H1 (cell line): ENCODE results near the gene UGT1A9. TPM values are rescaled to one million over a fixed set of nuclear protein-coding genes. Genes with fewer than 3 reads are reported as not detected.
A peak's percentile ranks its signal among the peaks of the same experiment; 100 is the strongest.

Experiments used
- CTCF ChIA-PET: fragments of 300-600 bp; sonication (Branson Sonifier 250); formaldehyde crosslinking; loops from one replicate; lab custom pipeline; 2021; ENCODE audit not compliant: partially characterized antibody; lab: Charles Lee
- POLR2A ChIA-PET: fragments of 300-600 bp; sonication (Branson Sonifier 250); formaldehyde crosslinking; loops from one replicate; lab custom pipeline; 2021; ENCODE audit warnings: inconsistent platforms; ENCODE audit not compliant: partially characterized antibody; lab: Charles Lee
- DNase-seq, 2 experiments: peaks; one replicate each; pipeline versions ENCODE4 v3.0.0 to v3.0.0-alpha.2; 2010 to 2022; ENCODE audit warnings: low spot score in 2 of 2, low read depth in 1 of 2, mixed read lengths in 1 of 2
- FAIRE-seq: peaks from 2 replicates; lab custom pipeline; 2011; peaks lifted over from hg19 to GRCh38; lab: Jason Lieb, UNC
- H2AFZ ChIP-seq: 2 replicates; pipeline ENCODE4 v1.8.1; 2012; ENCODE audit warnings: low read length, inconsistent platforms
- H2AK5ac ChIP-seq: 2 replicates; pipeline ENCODE4 v1.6.1; 2013; ENCODE audit warnings: low read depth, low read length
- H2BK120ac ChIP-seq: replicated peaks from 2 replicates; pipeline ENCODE3; 2013; ENCODE audit warnings: low read depth, low read length, inconsistent platforms
- H2BK12ac ChIP-seq: 2 replicates; pipeline ENCODE4 v1.6.1; 2013; ENCODE audit warnings: low read depth, low read length
- H2BK15ac ChIP-seq: 2 replicates; pipeline ENCODE4 v1.6.1; 2013; ENCODE audit warnings: low read length
- H2BK20ac ChIP-seq: 2 replicates; pipeline ENCODE4 v1.6.1; 2013; ENCODE audit warnings: low read length
- H2BK5ac ChIP-seq: 2 replicates; pipeline ENCODE4 v1.6.1; 2013; ENCODE audit warnings: low read depth, low read length
- H3K14ac ChIP-seq: 2 replicates; pipeline ENCODE4 v1.6.1; 2013; ENCODE audit warnings: inconsistent platforms; ENCODE audit not compliant: insufficient read length
- H3K18ac ChIP-seq: 2 replicates; pipeline ENCODE4 v1.6.1; 2013; ENCODE audit warnings: low read length; ENCODE audit errors: extremely low read depth
- H3K23ac ChIP-seq: 2 replicates; pipeline ENCODE4 v1.6.1; 2013; ENCODE audit warnings: inconsistent platforms; ENCODE audit not compliant: insufficient read length
- H3K23me2 ChIP-seq: 2 replicates; pipeline ENCODE4 v1.6.1; 2013; ENCODE audit warnings: low read depth, low read length
- H3K27ac ChIP-seq: 2 replicates; pipeline ENCODE4 v1.6.1; 2011; ENCODE audit warnings: low read depth, low read length, inconsistent platforms
- H3K27me3 ChIP-seq, 4 experiments: replicated peaks in 1 of 4; 1 replicate in 1 of 4; 2 replicates in 3 of 4; pipeline versions ENCODE4 v1.6.1 to v1.8.1; 2011 to 2013; ENCODE audit warnings: low read length in 3 of 4, mild to moderate bottlenecking in 3 of 4, inconsistent platforms in 2 of 4, mixed read lengths in 2 of 4, moderate library complexity in 1 of 4; ENCODE audit not compliant: control insufficient read depth in 3 of 4, insufficient read depth in 3 of 4; ENCODE audit errors: extremely low read depth in 1 of 4
- H3K36me3 ChIP-seq, 4 experiments: 2 replicates each; pipeline versions ENCODE4 v1.6.1 to v1.8.1; 2011 to 2013; ENCODE audit warnings: mild to moderate bottlenecking in 4 of 4, low read length in 3 of 4, moderate library complexity in 2 of 4, control low read depth in 1 of 4, inconsistent platforms in 1 of 4; ENCODE audit not compliant: insufficient read depth in 4 of 4, control insufficient read depth in 2 of 4
- H3K4ac ChIP-seq: replicated peaks from 2 replicates; pipeline ENCODE3; 2013; ENCODE audit warnings: low read length, low read depth, mixed read lengths, inconsistent platforms; ENCODE audit not compliant: insufficient read length
- H3K4me1 ChIP-seq, 4 experiments: replicated peaks in 1 of 4; 1 replicate in 1 of 4; 2 replicates in 3 of 4; pipeline versions ENCODE4 v1.6.1 to v1.8.1; 2011 to 2013; ENCODE audit warnings: low read length in 3 of 4, inconsistent platforms in 2 of 4, mixed read lengths in 1 of 4; ENCODE audit not compliant: insufficient read depth in 4 of 4, control insufficient read depth in 3 of 4
- H3K4me2 ChIP-seq, 2 experiments: 2 replicates each; pipeline versions ENCODE4 v1.6.1 to v1.8.1; 2011 to 2013; ENCODE audit warnings: low read depth in 2 of 2, low read length in 2 of 2, control low read depth in 1 of 2, inconsistent platforms in 1 of 2, mild to moderate bottlenecking in 1 of 2; ENCODE audit not compliant: insufficient read depth in 1 of 2
- H3K4me3 ChIP-seq, 4 experiments: fragments of 200-600, 300-600 bp in 1 of 4; sonication (generic), shearing (Covaris generic), sonication (Bioruptor Twin) in 1 of 4; 2 replicates each; pipeline versions ENCODE4 v1.5.1 to v1.8.1; 2011 to 2016; ENCODE audit warnings: low read length in 4 of 4, low read depth in 3 of 4, control low read depth in 2 of 4, inconsistent platforms in 2 of 4, mild to moderate bottlenecking in 2 of 4, mixed read lengths in 1 of 4, moderate library complexity in 1 of 4; ENCODE audit not compliant: insufficient read depth in 2 of 4; ENCODE audit errors: extremely low read depth in 1 of 4
- H3K56ac ChIP-seq: replicated peaks from 2 replicates; pipeline ENCODE3; 2013; ENCODE audit warnings: low read depth, mild to moderate bottlenecking, mixed read lengths, low read length, inconsistent platforms; ENCODE audit not compliant: insufficient read length
- H3K79me1 ChIP-seq: 2 replicates; pipeline ENCODE4 v1.6.1; 2013; ENCODE audit warnings: low read depth, low read length, control low read depth
- H3K79me2 ChIP-seq, 2 experiments: 2 replicates each; pipeline versions ENCODE4 v1.6.1 to v1.8.1; 2012 to 2013; ENCODE audit warnings: low read length in 2 of 2, mild to moderate bottlenecking in 2 of 2, inconsistent platforms in 1 of 2; ENCODE audit not compliant: insufficient read depth in 2 of 2, control insufficient read depth in 1 of 2
- H3K9ac ChIP-seq, 4 experiments: replicated peaks in 1 of 4; 1 replicate in 1 of 4; 2 replicates in 3 of 4; pipeline versions ENCODE4 v1.6.1 to v1.8.1; 2011 to 2013; ENCODE audit warnings: low read depth in 3 of 4, low read length in 3 of 4, control low read depth in 2 of 4, mild to moderate bottlenecking in 2 of 4, moderate library complexity in 2 of 4, inconsistent platforms in 1 of 4; ENCODE audit errors: extremely low read depth in 1 of 4
- H3K9me3 ChIP-seq, 2 experiments: 2 replicates each; pipeline versions ENCODE4 v1.6.1 to v1.8.1; 2012 to 2013; ENCODE audit warnings: mild to moderate bottlenecking in 2 of 2, moderate library complexity in 2 of 2, control low read depth in 1 of 2, inconsistent platforms in 1 of 2, low read depth in 1 of 2, low read length in 1 of 2, mixed read lengths in 1 of 2; ENCODE audit not compliant: insufficient read depth in 2 of 2
- H4K20me1 ChIP-seq, 2 experiments: replicated peaks in 1 of 2; 2 replicates each; pipeline versions ENCODE3 to v1.8.1; 2011 to 2013; ENCODE audit warnings: inconsistent platforms in 2 of 2, low read length in 2 of 2, mild to moderate bottlenecking in 1 of 2; ENCODE audit not compliant: insufficient read depth in 2 of 2, control insufficient read depth in 1 of 2
- H4K5ac ChIP-seq: 2 replicates; pipeline ENCODE4 v1.6.1; 2013; ENCODE audit warnings: low read length, low read depth, mixed read lengths, inconsistent platforms; ENCODE audit not compliant: insufficient read length
- H4K8ac ChIP-seq: 2 replicates; pipeline ENCODE4 v1.8.0; 2013; ENCODE audit warnings: mild to moderate bottlenecking, moderate library complexity, low read length, inconsistent platforms; ENCODE audit not compliant: insufficient read depth; ENCODE audit errors: extremely low read depth
- H4K91ac ChIP-seq: replicated peaks from 2 replicates; pipeline ENCODE3; 2013; ENCODE audit warnings: low read length, mixed read lengths, inconsistent platforms; ENCODE audit not compliant: insufficient read length
- ASH2L ChIP-seq: fragments of 200-600, 300-600 bp; sonication (generic); IDR thresholded peaks from one replicate; pipeline ENCODE4 v1.7.1; 2017; ENCODE audit warnings: low read length
- BCL11A ChIP-seq, 2 experiments: IDR thresholded peaks; one replicate each; pipeline ENCODE4 v1.6.1; 2011; ENCODE audit warnings: low read depth in 2 of 2, low read length in 2 of 2, mild to moderate bottlenecking in 2 of 2
- CBX8 ChIP-seq: fragments of 300-800, 300-1000 bp; sonication (generic); IDR thresholded peaks from 2 replicates; pipeline ENCODE4 v1.7.1; 2016; ENCODE audit warnings: low read depth, low read length, borderline replicate concordance
- CHD2 ChIP-seq: IDR thresholded peaks from 2 replicates; pipeline ENCODE4 v1.6.1; 2012; ENCODE audit warnings: low read length, improper control_type of control experiment
- CTBP2 ChIP-seq: IDR thresholded peaks from 2 replicates; pipeline ENCODE4 v1.7.0; 2011; ENCODE audit warnings: borderline replicate concordance, mild to moderate bottlenecking, moderate library complexity, mixed read lengths, low read length; ENCODE audit not compliant: insufficient read depth, insufficient read length
- EP300 ChIP-seq, 2 experiments: IDR thresholded peaks; 1 replicate in 1 of 2; 2 replicates in 1 of 2; pipeline ENCODE4 v1.6.1; 2011 to 2012; ENCODE audit warnings: low read depth in 2 of 2, low read length in 2 of 2, mild to moderate bottlenecking in 2 of 2, borderline replicate concordance in 1 of 2, inconsistent platforms in 1 of 2, moderate library complexity in 1 of 2
- GTF2F1 ChIP-seq: IDR thresholded peaks from 2 replicates; pipeline ENCODE4 v1.6.1; 2012; ENCODE audit warnings: low read depth, low read length, improper control_type of control experiment, borderline replicate concordance
- NRF1 ChIP-seq: IDR thresholded peaks from 2 replicates; pipeline ENCODE4 v1.6.1; 2011; ENCODE audit warnings: mild to moderate bottlenecking, low read depth, low read length, improper control_type of control experiment
- RNF2 ChIP-seq: fragments of 200-900, 300-1000 bp; sonication (generic); IDR thresholded peaks from 2 replicates; pipeline ENCODE4 v1.7.1; 2016; ENCODE audit warnings: borderline replicate concordance, low read depth, mild to moderate bottlenecking, antibody characterized with exemption, low read length; ENCODE audit not compliant: poor library complexity, severe bottlenecking; ENCODE audit errors: missing control alignments
- SIX5 ChIP-seq: IDR thresholded peaks from 2 replicates; pipeline ENCODE4 v1.6.1; 2011; ENCODE audit warnings: mild to moderate bottlenecking, low read depth, low read length
- WGBS, 2 experiments: shearing (Covaris generic) in 1 of 2; methylation state at CpG; one replicate each; pipeline versions ENCODE4 v1.1.6 to v1.1.7; 2013 to 2015; ENCODE audit warnings: low lambda C conversion rate in 2 of 2, mixed read lengths in 2 of 2, inconsistent platforms in 1 of 2, low coverage in 1 of 2, missing lambda C conversion rate in 1 of 2; ENCODE audit not compliant: insufficient replicate concordance in 2 of 2, insufficient coverage in 1 of 2, insufficient read length in 1 of 2; ENCODE audit errors: extremely low coverage in 1 of 2, missing lambda C conversion rate in 1 of 2; 5-methylcytosine and 5-hydroxymethylcytosine counted together
- polyA plus RNA-seq, 7 experiments: library from polyadenylated mRNA; depleted of rRNA in 3 of 7; stranded (reverse) in 5 of 7; unstranded in 2 of 7; fragments of >200 nt in 5 of 7; fragments of 200-250 nt in 2 of 7; gene quantifications; 1 replicate in 5 of 7; 2 replicates in 1 of 7; 4 replicates in 1 of 7; pipeline versions ENCODE4 v1.2.1 to v1.2.3, GENCODE V29; 2011 to 2013; ENCODE audit warnings: missing spikeins in 2 of 7, mixed read lengths in 2 of 7
- total RNA-seq: library from RNA; stranded (reverse); fragmentation: NEBNext Ultra II Directional; extraction: Animal tissue kit (Norgen Biotek cat#: 25700); gene quantifications from 2 replicates; pipeline ENCODE4 v1.2.1, GENCODE V29; 2021

UGT1A9 gene
- total and polyA plus RNA-seq, 2 of the 8 experiments (the other 6 are each of a cell fraction or from before 2014, with no cell fraction given), result not detected

- H3K56ac ChIP-seq, result no peak overlapping the region
- H2BK12ac ChIP-seq, result no peak overlapping the region
- H3K79me2 ChIP-seq, result no peaks in the 10 kb centered on the region
- H3K4me2 ChIP-seq, result no peak overlapping the region
- no peaks in the 10 kb centered on the region for H3K4me1 ChIP-seq
- H3K79me1 ChIP-seq, result no peaks in the 10 kb centered on the region
- H3K36me3 ChIP-seq, result no peaks in the 10 kb centered on the region
- no peaks in the 10 kb centered on the region for H3K27me3 ChIP-seq
- H2BK120ac ChIP-seq, result no peak overlapping the region
- no peak overlapping the region for H3K14ac ChIP-seq
- no peak overlapping the region for H4K5ac ChIP-seq
- no peak overlapping the region for H2BK15ac ChIP-seq
- no peak overlapping the region for H3K9ac ChIP-seq
- no peak overlapping the region for H2BK5ac ChIP-seq
- H4K8ac ChIP-seq, result no peak overlapping the region
- H3K4ac ChIP-seq, result no peak overlapping the region
- no peak overlapping the region for H3K23ac ChIP-seq
- H3K18ac ChIP-seq, result no peak overlapping the region
- DNase-seq (peak in 1 of 2 experiments; percentile 13), FAIRE-seq (no peak)
- ChIA-PET POLR2A (no interaction called here), CTCF (interaction anchor here (1.0 kb wide), 1 partner anchor 16 kb away, joined by 3 read pairs; no protein-coding TSS in a partner anchor)
- no peak overlapping the region for H3K4me3 ChIP-seq
- H3K9me3 ChIP-seq, result peaks cover 0 to 4% of the 10 kb centered on the region in 2 experiments; a peak in 3 of 4 replicates
- no peaks in the 10 kb centered on the region for H3K23me2 ChIP-seq
- no peak overlapping the region for H2BK20ac ChIP-seq
- H3K27ac ChIP-seq, result no peak overlapping the region
- 81% methylated on average over 9 of the region's 9 CpGs; no CpG with 5 or more reads in 1 of the 2 experiments for WGBS, 2 experiments
- H4K91ac ChIP-seq, result no peak overlapping the region
- no peak overlapping the region for H2AK5ac ChIP-seq
- no peak overlapping the region for H2AFZ ChIP-seq
- H4K20me1 ChIP-seq, result no peaks in the 10 kb centered on the region
- TF ChIP-seq EP300 (IDR thresholded peaks at IDR 0.05; ENCODE audit: borderline replicate concordance in 1 of 2, low read depth in 2 of 2, low read length in 2 of 2) (no peak), CHD2 (no peak), CBX8 (no peak), ASH2L (no peak), NRF1 (no peak), GTF2F1 (no peak), CTBP2 (no peak), BCL11A (IDR thresholded peaks at IDR 0.05; ENCODE audit: low read depth in 2 of 2, low read length in 2 of 2) (no peak), RNF2 (no peak), SIX5 (no peak)
Observed at GRCh38 chr2:233801357-233802131, 129.8 kb downstream of the UGT1A9 start.
